CD4-positive, alpha-beta T cell treated with Interleukin-4 for 1 hour (primary cell): ENCODE data around the gene PTHLH.

ENCODE experiments used
- DNase-seq, 2 donors: peaks; one replicate each; pipeline ENCODE4 v3.0.0-alpha.2; 2020 to 2022

The PTHLH gene

DNA sequence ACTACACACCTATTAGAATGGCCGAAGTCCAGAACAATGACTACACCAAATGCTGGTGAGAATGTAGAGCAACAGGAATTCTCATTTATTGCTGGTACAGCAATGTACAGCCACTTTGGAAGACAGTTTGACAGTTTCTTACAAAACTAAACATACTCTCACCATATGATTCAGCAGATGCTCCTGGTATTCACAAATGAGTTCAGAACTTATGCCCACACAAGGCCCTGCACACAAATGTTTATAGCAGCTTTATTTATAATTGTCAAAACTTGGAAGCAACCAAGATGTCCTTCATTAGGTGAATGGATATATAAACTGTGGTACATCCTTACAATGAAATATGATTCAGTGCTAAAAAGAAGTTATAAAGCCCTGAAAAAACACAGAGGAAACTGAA is 38.3 kb downstream of the PTHLH start:
- DNase-seq: no peak

DNA sequence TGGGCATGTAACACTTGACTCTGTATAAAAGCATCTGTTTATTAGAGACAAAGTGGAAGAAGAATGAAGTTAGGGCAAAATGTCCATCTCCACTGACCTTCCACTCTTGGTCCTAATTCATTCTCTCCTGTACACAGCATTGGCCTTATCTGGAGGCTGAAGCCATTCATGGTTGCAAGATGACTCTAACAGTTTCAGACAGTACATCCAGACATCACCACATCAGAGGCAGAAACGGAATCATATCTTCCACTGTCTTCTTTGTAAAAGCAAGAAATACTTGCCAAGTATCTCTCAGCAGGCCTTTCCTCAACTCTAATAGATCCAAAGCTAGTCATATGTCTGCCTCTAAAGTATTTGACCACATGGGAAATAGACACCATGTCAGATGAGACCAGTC is 41.1 kb downstream of the PTHLH start:
- no peak for DNase-seq

DNA sequence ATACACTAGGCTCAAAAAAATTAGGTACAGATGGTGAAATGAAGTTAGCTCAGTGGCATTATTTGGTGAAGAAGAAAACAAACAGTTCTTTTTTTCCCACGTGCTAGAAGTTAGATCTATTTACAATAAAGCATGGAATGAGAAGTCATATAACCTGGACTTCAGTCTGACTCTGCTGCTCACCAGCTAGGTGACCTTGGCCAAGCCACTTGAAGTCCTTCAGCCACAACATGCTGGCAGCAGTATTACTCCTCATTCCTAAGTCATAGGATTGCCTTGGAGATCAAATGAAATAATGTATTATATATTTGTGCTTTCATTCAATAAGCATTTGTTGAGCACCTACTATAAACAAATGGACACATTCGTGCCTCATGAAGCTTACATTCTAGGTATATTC is 45.2 kb downstream of the PTHLH start:
- DNase-seq: no peak

DNA sequence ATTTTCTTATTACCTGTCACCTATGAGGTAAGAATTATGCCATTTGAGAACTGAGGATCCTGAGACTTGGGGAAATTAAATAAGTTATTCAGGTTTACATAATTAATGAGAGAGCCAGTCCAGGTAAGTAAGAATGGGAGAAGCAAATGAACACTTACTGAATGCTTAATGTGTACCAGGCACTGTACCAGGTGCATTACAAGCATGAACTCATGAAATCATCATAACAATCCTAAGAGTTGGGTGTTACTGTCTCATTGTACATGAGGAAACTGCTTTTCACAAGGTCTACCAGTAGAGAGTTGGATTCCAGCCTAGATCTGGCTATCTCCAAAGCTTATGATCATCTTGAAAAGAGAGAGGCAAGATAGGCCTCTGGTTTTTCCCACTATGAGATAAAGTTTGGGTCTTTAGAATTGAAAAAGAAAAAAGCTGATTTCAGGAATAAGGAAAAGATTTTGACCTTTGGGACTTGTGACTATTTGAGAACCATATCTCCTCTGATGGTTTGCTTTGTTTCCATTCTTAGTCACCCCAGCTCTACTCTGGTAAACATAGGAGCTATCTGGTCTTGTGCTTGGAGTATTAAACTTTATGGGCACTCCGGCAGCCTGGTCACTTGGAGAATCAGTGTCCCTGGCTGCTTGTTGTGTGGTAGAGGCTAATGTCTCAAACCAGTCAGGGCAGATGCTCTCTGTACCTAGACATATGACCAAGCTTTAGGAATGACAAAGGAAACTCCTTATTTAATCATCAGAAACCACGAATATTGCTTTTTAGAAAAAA is 48.0 kb downstream of the PTHLH start:
- DNase-seq: no peak

DNA sequence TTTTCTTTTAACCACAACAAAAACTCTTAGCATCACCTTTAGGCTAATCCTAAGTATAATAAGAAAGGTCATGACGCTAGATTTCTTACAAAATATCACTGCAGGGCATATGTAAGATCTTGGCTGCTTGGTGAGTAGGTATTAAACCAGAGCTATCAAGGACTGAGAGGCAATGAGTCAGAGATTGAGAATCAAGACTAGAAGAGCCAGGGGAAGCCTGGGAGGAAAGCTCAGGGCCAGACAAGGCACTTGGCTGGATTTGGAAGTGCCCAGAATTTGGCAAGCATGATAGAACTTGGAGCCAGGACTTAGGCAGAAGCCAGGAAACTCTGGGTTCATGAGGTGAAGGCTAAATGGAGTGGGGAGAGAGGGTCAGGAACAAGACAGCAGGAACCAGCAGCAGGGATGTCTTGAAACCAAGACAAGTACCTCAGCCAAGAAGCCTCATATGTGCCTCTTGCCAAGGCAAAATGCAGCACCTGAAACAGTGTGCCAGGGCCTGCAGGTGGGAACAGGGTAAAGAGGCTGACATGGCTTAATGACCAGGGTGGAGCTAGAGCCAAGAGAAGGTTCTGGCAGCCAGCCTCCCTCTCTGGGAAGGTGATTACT is 49.9 kb downstream of the PTHLH start:
- no peak for DNase-seq

DNA sequence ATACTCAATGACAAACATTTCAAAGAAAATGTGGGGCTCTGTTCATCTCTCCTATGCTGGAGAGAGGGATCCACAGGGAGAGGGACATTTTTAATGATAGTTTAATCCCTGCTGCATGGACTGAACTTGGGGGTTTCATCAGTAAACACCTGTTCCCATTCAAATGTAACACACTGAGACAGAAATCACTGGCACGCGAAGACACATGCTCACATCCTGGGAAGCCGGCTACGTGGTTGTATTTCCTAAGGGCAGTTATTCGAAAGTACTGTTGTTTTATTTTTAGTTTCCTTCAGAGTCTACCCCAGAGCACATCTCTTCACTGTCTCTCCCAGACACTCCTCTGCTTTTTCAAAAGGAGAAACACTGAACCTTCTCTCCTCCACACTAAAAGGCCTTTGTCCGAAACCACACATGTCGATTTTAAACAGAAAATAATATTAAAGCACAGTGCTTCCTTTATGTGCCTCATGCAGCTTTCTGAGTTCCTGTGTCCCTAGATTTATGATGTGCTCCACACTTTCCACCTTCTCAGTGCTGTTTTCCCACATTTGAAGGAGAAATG is 52.8 kb downstream of the PTHLH start:
- no peak for DNase-seq

DNA sequence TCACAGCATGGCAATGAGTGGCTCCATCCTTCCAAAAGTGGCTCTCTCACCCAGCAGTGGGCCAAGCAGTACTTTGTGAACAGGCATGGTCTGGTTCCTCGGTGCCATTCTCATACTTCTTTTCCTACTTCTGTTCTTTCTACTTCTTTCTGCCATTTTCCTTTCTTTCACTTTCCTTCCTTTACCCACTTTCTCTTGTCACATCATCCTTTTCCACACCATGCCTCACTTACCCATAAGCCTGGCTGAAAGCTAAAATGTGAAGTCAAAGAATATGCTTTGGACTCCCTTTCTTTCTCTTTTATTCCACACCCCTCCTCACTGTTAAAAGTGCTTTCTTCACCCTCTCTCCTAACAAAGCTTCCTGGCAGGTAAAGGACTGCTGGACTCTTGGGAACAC is 57.0 kb downstream of the PTHLH start:
- DNase-seq: no peak

DNA sequence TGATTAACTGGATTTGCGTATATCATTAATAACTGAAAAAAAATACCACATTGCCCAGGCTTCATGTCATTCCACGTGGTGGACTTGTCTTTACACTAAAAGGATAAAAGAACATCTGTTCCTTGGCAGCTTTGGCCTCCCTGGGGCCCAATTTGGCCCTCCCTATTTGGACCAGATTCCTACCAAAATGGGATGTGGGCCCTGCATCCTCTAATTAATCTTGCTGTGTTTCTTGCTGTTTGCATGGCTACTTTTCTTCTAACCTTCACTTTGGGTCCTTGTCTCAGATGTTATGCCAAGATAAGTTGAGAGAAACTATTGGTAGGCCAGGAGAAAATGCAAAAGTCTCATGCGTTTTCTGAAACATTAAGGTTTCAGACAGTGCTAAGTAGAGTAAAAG is 57.5 kb downstream of the PTHLH start:
- no peak for DNase-seq

DNA sequence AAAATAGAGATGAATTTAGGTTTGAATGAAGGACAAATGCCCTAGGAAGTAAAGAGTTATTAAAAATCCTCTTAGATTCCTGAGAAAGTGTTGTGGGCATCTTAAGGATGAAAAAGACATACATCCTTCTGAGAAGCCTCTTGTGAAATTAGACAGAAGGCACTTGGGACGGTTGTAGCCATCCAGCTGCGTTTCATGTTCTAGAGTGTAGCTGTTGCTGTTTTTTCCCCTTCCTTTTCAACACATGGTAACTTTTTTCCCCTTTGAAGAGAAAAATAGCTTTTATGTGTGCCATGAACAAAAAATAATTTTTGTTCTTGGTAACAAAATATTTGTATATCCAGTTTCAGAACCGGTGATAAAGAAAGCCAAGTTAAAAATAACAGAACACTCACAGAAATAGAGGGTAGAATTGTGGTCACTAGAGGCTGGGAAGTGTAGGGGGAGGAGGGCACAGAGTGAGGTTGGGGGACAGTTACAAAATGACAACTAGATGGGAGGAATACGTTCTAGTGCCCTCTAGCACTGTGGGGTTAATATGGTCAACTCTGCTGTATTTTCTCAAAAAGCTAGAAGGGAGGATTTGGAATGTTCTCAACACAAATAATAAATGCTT is 58.4 kb downstream of the PTHLH start:
- no peak for DNase-seq

DNA sequence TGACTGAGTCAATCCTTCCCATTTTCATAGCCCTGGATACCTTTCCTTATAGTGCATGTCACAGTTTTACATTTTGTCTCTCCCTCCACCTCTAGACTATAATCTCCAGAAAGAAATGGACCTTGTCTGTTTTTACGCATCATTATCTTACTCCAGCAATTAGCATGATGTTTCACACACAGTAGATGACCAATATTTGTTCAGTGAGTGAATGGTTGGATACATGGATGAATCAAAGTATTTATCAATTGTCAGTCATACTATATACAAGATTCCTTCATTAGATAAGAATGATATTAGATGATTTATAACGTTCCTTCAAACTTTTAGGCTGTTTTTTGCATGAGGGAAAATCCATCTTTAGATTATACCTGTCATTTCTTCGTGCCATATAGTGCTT is 61.1 kb downstream of the PTHLH start:
- no peak for DNase-seq
